HG02642 (cell line): ENCODE data around the gene PPP1R3A.
"Not testable (repeated sequence)": the region's sequence is repeated elsewhere in the genome, so short reads cannot be mapped to it uniquely, and the experiment has no call there.

Experiments used
- ATAC-seq: cut with Tn5 transposase; IDR thresholded peaks from one replicate; pipeline ENCODE4 v1.9.1; 2021; ENCODE audit warnings: mild to moderate bottlenecking; ENCODE audit not compliant: unreplicated experiment, poor library complexity

The PPP1R3A gene, protein sequence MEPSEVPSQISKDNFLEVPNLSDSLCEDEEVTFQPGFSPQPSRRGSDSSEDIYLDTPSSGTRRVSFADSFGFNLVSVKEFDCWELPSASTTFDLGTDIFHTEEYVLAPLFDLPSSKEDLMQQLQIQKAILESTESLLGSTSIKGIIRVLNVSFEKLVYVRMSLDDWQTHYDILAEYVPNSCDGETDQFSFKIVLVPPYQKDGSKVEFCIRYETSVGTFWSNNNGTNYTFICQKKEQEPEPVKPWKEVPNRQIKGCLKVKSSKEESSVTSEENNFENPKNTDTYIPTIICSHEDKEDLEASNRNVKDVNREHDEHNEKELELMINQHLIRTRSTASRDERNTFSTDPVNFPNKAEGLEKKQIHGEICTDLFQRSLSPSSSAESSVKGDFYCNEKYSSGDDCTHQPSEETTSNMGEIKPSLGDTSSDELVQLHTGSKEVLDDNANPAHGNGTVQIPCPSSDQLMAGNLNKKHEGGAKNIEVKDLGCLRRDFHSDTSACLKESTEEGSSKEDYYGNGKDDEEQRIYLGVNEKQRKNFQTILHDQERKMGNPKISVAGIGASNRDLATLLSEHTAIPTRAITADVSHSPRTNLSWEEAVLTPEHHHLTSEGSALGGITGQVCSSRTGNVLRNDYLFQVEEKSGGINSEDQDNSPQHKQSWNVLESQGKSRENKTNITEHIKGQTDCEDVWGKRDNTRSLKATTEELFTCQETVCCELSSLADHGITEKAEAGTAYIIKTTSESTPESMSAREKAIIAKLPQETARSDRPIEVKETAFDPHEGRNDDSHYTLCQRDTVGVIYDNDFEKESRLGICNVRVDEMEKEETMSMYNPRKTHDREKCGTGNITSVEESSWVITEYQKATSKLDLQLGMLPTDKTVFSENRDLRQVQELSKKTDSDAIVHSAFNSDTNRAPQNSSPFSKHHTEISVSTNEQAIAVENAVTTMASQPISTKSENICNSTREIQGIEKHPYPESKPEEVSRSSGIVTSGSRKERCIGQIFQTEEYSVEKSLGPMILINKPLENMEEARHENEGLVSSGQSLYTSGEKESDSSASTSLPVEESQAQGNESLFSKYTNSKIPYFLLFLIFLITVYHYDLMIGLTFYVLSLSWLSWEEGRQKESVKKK

GRCh38 chr7:113918946-113919345 lies at the start of gene PPP1R3A:
Gene PPP1R3A (minus strand): TSS chr7:113919009. CDS start chr7:113918996, 13 bp downstream.
- ATAC-seq: no peak

GRCh38 chr7:113963356-113963755 lies 44.5 kb upstream of the PPP1R3A start:
- ATAC-seq: no peak

GRCh38 chr7:113959910-113960309 lies 41.1 kb upstream of the PPP1R3A start:
- no peak for ATAC-seq

DNA sequence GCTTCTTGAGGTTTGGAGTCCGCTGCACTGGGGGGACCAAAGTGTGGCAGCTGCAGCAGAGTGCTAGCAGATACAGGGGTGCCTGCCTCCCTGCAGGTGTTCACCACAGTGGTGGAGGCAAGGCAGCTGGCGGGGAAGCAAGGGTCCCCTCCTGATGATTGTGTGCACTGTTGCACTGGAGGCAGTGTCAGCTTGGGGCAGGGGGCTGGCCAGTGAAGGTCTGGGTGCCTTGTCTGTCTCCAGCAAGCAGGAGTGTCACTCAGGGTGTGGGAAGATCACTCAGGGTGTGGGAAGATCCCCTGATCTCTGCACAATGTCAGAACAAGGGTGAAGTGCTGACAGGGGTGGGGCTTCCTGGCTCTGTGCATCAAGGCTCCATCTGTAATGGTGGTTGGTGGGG lies 36.3 kb upstream of the PPP1R3A start:
- no peak for ATAC-seq

- no peak for ATAC-seq
Observed at GRCh38 chr7:113953553-113953952, 34.7 kb upstream of the PPP1R3A start.

- no peak for ATAC-seq
Observed at GRCh38 chr7:113945018-113945938, 26.5 kb upstream of the PPP1R3A start.

DNA sequence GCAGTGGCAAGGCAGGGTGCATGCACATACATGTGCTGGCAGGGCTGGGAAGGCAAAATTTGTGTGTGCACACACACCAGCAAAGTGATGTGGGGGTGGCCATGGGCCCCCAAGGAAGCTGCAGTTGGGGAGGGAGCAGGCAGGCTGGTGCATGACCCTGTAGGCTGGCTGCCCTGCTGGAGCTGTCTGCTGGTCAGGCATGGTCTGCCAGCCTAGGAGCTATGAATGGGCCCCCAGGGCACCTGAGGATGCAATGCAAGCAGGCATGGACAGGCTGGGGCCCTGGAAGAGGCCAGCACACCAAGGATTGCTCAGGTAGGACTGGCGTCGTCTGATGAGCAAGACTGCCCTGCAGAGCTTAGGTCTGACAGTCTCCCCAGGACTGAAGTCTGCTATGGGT lies 18.2 kb upstream of the PPP1R3A start:
- no peak for ATAC-seq

DNA sequence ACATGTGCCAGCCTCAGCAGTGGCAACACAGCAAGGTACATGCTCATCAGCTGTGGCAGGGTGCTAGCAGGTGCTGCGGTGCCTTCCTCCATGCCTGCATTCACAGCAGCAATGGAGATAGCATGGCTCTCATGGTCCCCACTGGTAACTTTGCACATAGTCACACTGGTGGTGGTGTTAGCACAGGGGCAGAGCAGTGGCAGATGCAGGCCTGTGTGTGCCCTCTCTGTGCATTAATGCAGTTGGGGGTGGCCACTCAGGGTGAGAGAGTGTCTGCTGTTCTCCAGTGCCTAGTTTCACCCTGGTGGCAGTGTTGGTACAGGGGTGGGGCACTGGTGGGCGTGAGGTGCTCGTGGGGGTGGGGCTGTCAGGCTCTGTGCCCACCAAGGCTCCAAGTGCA lies 17.7 kb upstream of the PPP1R3A start:
- no peak for ATAC-seq

DNA sequence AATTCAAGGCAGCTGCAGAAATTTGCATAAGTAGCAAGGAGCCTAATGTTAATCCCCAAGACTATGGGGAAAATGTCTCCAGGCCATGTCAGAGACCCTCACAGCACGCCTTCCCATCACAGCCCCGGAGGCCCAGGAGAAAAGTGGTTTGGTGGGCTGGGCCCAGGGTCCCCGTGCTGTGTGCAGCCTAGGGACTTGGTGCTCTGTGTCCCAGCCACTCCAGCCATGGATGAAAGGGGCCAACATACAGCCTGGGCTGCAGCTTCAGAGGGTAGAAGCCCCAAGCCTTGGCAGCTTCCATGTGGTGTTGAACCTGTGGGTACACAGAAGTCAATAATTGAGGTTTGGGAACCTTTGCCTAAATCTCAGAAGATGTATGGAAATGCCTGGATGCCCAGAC lies 10.6 kb upstream of the PPP1R3A start:
- not testable (repeated sequence) for ATAC-seq

DNA sequence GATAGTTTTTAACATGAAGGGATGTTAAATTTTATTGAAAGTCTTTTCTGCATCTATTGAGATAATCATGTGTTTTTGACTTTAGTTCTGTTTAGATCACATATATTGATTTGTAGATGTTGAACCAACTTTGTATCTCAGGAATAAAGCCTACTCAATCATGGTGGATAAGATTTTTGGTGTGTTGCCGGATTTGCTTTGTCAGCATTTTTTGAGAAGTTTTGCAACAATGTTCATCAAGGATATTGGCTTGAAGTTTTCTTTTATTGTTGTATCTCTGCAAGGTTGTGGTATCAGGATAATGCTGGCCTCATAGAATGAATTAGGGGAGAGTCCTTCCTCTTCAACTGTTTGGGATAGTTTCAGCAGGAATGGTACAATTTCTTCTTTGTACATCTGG lies 9.3 kb upstream of the PPP1R3A start:
- no peak for ATAC-seq

- no peak for ATAC-seq
Observed at GRCh38 chr7:113922049-113922448, 3.2 kb upstream of the PPP1R3A start.

GRCh38 chr7:113921363-113921762 lies 2.6 kb upstream of the PPP1R3A start:
- ATAC-seq: no peak

GRCh38 chr7:113917840-113918239 lies 969 bp downstream of the PPP1R3A start:
- no peak for ATAC-seq

DNA sequence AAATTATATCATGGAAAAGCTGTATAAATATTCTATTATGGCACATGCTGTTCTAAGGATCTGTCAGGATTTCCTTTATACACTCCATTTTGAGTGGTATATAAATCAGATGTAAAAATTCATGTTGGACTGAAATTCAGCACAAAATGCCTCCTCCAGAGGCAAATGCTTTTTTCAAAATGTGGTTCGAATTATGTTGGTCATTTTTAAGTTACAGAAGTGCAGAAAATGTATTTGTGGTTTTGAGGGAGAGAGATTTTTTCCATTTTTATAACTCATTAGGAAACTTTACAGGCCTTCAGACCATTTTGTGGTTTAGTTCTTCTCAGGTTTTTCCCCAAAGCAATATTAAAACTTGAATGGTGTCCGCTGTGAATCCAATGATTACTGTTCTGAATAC lies 2.9 kb downstream of the PPP1R3A start:
- no peak for ATAC-seq

DNA sequence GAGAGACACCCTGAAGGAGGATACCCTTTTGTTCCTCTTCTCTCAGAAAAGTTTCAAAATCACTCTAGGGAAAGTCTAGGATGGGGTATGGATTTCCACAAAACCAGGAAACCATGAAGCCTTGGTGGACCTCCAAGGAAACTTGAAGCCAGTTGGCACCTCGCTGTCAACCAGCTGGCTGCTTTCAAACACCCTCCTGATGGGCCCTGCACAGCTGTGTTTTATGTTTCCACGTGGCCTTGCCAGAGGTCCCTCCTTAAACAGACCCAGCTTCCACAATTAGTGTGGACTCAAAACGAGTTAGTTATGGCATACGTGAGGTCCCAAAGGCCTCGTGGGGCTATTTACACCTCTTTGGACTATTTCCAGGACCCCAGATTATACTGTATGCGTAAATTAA lies 5.9 kb downstream of the PPP1R3A start:
- ATAC-seq: no peak

- no peak for ATAC-seq
Observed at GRCh38 chr7:113907617-113908016, 11.2 kb downstream of the PPP1R3A start.

- ATAC-seq: no peak
Observed at GRCh38 chr7:113904521-113904920, 14.3 kb downstream of the PPP1R3A start.

- ATAC-seq: no peak
Observed at GRCh38 chr7:113892818-113893217, 26.0 kb downstream of the PPP1R3A start.

- ATAC-seq: no peak
Observed at GRCh38 chr7:113891828-113892227, 27.0 kb downstream of the PPP1R3A start.

DNA sequence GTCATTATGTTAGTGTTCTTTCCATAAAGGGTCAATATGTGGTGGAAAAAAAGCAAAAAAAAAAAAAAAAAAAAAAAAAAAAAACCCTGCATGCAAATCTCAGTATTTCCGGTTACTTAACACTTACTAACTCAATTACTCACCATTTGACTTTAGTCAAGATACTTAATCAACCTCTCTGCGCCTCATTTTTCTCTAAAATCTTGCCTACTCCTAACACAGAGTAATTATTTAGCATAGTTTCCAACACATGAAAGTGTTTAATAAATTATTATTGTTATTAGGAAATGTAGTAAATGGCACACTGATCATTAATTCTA lies 27.8 kb downstream of the PPP1R3A start:
- ATAC-seq: no peak
